Fibroblast of skin of abdomen (primary cell): ENCODE measurements around the gene CDCA3.
"Not testable (repeated sequence)": the region's sequence is repeated elsewhere in the genome, so short reads cannot be mapped to it uniquely, and the experiment has no call there.

Source experiments
- DNase-seq: peaks from one replicate; pipeline ENCODE4 v3.0.0-alpha.2; 2013

Gene CDCA3

GRCh38 chr12:6872073-6873048, 21.3 kb upstream of the CDCA3 start:
- DNase-seq: peak; percentile 71

GRCh38 chr12:6871052-6871957, 20.2 kb upstream of the CDCA3 start:
- DNase-seq: no peak

GRCh38 chr12:6870304-6870703, 19.2 kb upstream of the CDCA3 start:
- DNase-seq: not testable (repeated sequence)

- DNase-seq: peak; percentile 61
Measured at GRCh38 chr12:6869049-6870021, 18.2 kb upstream of the CDCA3 start.

GRCh38 chr12:6868211-6869048, 17.3 kb upstream of the CDCA3 start:
- no peak for DNase-seq

GRCh38 chr12:6867413-6868210, 16.5 kb upstream of the CDCA3 start, which contains the start of gene TPI1:
Gene TPI1 (plus strand): TSS chr12:6867531. CDS start chr12:6867567, 36 bp downstream.
- DNase-seq: peak; percentile 80

GRCh38 chr12:6866920-6867412, 15.9 kb upstream of the CDCA3 start:
- no peak for DNase-seq

- DNase-seq: no peak
Measured at GRCh38 chr12:6866163-6866919, 15.3 kb upstream of the CDCA3 start.

GRCh38 chr12:6865307-6865706, 14.2 kb upstream of the CDCA3 start:
- DNase-seq: not testable (repeated sequence)

GRCh38 chr12:6863586-6864321, 12.7 kb upstream of the CDCA3 start:
- DNase-seq: no peak

GRCh38 chr12:6863033-6863432, 11.9 kb upstream of the CDCA3 start:
- DNase-seq: no peak

- no peak for DNase-seq
Measured at GRCh38 chr12:6861391-6861790, 10.3 kb upstream of the CDCA3 start.

GRCh38 chr12:6860942-6861341, 9.9 kb upstream of the CDCA3 start:
- no peak for DNase-seq

GRCh38 chr12:6860116-6860515, 9.0 kb upstream of the CDCA3 start:
- no peak for DNase-seq

- no peak for DNase-seq
Measured at GRCh38 chr12:6858799-6859198, 7.7 kb upstream of the CDCA3 start.

GRCh38 chr12:6855322-6855721, 4.2 kb upstream of the CDCA3 start:
- DNase-seq: no peak

- DNase-seq: no peak
Measured at GRCh38 chr12:6854036-6854435, 3.0 kb upstream of the CDCA3 start.

GRCh38 chr12:6853626-6854025, 2.5 kb upstream of the CDCA3 start:
- DNase-seq: no peak
